T-helper 9 cell (primary cell): ENCODE results near the gene SOX18.

Source experiments
- DNase-seq: peaks from one replicate; pipeline ENCODE4 v3.0.0-alpha.2; 2020

SOX18 gene

DNA sequence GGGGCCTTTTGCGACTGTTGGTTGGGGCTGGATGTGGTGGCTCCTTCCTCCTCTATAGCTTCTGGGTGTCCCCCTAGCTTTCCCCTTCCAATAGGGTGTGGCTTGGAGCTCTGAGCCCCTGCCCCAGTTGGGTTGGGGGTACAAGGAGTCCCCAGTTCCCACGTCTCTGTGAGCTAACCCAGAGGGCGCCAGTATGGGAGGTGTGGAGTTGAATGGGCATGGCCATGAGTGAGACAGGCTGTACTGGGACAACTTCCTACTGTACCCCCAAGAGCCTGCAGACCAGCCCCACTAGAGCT lies 12.3 kb downstream of the SOX18 start:
- no peak for DNase-seq

DNA sequence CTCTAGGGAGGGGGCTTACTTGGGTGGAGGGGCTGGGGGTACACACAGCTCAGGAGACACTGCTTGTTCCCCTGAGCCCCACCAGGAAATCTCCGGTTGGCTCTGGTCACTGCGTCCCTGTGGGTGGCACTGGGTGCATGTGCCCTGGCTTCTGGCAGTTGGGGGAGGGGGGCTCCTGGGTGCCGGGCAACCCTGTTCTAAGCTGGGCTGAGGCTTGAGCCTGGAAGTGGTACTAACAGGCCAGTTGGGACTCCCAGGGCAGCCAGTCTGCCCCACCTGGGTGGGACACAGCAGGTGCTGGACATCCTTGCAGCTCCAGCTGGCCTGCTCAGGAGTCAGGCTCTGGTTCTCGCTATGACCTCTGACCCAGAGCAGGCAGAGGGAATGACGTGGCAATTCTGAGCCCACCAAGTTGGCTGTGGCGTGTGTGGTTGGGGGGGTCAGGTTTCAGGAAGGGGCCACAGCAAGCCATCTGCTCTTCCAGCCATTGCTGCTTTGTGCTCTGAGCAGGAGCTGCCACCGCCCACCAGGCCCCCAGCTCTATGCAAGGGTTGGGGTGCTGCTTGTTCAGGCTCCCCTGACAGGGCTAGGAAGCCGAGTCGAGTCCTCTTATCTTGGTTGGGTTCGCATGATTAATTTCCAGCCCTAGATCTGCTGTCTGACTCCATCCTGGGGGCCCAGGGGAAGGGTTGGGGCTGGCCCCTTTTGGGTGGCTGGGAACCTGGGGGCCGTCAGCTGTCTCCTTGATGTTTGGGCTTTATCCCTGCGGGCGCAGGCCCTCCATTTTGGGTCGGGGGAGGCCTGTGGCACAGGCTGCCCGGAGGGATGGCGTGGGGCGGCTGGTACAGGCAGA lies 12.9 kb downstream of the SOX18 start:
- DNase-seq, result no peak

- DNase-seq, result no peak
Measured at GRCh38 chr20:64035933-64036345, 13.5 kb downstream of the SOX18 start, which contains the start of gene C20orf204. TSS of gene C20orf204 (plus strand) at chr20:64036182. CDS start at chr20:64036324, 142 bp downstream.

DNA sequence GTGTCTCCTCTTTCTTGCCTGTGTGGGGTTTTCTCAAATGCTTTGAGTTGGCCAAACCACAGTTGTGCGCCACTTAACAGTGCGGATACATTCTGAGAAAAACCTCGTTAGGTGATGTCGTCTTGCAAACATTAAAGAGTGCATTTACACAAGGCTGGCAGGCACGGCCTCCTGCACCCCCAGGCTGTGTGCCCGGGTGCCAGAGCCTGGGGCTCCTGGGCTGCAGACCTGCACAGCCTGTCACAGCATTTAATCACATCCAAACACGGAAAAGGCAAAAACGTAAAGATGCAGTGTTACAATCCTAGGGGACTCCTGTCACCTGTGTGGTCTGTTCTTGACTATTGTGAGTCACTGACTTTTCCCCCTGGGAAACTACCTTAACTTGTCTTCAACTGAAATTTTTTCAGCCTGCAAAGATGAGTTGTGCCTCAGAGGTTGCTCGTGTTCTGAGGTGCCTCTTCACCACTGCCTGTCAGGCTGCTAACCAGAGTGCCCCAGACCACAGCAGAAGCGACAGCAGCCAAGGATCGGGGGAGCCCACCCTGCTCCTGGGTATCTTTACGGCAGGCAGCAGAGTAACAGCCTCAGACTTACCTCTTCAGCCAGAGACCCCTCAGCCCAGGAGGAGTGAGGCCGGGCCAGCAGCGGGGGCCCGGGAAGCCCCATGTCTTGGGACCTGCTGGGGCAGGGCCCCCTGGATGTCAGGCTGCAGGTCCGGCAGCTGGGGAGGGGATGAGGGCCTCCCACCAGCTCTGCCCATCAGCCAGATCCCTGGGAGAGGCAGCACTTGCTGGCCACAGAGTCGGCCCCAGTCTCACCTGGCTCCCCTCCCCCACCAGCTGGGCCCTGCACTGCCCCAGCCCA lies 14.1 kb downstream of the SOX18 start:
- peak; percentile 23 for DNase-seq

GRCh38 chr20:64033981-64034493 lies 15.4 kb downstream of the SOX18 start:
- DNase-seq, result no peak

- DNase-seq, result no peak
Measured at GRCh38 chr20:64032706-64033624, 16.5 kb downstream of the SOX18 start.

GRCh38 chr20:64031822-64032314 lies 17.6 kb downstream of the SOX18 start:
- DNase-seq, result no peak

GRCh38 chr20:64030371-64031134 lies 18.9 kb downstream of the SOX18 start:
- DNase-seq, result no peak

GRCh38 chr20:64029293-64030117 lies 19.9 kb downstream of the SOX18 start:
- DNase-seq, result no peak

GRCh38 chr20:64027981-64028685 lies 21.3 kb downstream of the SOX18 start:
- DNase-seq, result no peak

DNA sequence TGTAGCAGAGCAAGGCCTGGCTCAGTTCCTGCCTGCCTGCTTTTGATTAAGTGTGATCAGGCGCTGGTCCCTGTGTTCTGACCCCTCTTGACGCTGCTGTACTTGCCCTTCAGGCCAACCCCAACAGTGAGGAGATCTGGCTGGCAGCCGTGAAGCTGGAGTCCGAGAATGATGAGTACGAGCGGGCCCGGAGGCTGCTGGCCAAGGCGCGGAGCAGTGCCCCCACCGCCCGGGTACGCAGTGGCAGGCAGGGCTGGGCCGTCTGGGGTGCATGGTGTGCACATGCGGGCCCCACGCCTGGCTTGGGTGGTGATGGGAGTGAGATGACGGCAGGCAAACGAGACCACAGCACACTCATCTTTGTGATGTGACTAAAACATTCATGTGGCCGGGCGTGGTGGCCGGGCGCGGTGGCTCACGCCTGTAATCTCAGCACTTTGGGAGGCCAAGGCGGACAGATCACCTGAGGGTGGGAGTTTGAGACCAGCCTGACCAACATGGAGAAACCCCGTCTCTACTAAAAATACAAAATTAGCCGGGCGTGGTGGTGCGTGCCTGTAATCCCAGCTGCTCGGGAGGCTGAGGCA lies 23.5 kb downstream of the SOX18 start:
- no peak for DNase-seq

DNA sequence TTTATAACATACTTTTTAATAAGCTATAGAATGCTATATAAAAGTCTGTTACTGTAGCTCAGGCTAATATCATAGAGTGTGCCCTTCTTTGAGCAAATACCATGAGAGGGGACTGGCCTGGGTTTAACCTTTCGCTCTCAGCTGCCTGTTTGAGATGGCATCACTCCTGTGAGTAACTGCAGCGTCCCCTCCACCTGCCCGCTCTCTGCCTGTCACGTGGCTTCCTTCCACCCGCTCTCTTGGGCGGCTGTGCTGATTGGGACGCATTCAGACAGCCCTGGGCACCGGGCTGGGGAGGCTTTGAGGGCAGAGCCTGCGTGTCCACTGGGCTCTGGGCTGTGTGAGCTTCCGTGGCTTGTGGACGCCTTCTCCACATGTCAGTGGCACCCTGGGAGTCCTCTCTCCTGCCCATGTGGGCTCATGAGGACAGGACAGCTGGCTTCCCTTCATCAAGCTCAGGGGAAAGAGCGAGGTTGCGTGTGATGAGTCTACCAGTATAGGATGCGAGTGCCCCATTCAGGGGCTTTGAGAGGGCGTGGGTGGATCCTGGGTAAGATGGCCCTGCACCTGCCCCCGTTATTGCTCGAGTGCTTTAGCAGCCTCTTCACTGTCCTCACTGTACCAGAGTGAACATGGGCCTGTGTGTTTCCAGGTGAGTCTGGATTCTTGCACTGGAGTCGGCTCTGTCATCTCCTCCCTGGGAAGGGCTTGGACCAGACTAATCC lies 24.2 kb downstream of the SOX18 start:
- no peak for DNase-seq

DNA sequence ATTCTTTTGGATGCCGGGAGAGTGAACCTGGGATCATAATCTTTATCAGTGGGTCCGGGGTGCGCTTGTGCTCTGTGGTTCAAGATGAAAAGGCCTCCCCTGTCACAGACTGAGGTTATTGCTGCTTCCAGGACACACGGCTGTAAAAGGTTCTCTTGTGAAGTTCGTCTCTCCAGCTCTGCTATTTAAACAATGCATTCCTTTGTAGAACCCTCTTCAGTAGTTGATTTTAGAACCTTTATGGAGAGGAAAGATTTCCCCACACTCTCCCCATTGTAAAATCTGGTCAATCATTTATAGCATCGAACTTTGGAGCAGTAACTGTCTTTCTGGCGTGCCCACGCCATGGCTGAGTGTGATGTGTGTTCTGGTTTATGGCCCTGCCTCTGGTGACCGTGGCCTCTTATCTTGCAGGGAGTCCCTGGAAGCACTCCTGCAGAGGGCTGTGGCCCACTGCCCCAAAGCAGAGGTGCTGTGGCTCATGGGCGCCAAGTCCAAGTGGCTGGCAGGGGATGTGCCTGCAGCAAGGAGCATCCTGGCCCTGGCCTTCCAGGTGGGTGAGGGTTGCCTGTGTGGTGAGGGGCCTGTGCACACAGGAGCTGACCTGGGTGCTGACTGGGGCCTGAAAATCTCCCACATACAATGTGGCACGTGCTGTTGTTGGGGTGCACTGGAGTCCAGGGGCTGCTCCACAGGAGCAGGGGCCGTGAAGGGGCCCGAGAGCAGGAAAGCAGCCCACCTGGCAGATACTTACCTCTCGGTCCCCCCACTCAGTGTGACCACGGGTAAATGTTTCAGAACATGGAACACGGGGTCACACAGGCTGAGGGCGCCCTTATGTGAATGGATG lies 25.1 kb downstream of the SOX18 start:
- no peak for DNase-seq

GRCh38 chr20:64023361-64024140 lies 25.9 kb downstream of the SOX18 start:
- DNase-seq, result no peak

GRCh38 chr20:64022671-64023360 lies 26.6 kb downstream of the SOX18 start:
- DNase-seq, result no peak
